DOHH2 (cell line): Measurements from ENCODE around the gene MDFI.

ENCODE experiments used
- H3F3A ChIP-seq: fragments of 200-600 bp; sonication (generic), shearing (Covaris generic); 2 replicates; pipeline ENCODE4 v1.6.0; 2016; ENCODE audit warnings: antibody characterized with exemption, mild to moderate bottlenecking; ENCODE audit not compliant: control insufficient read depth, insufficient read depth
- H3K27ac ChIP-seq: fragments of 200-600 bp; sonication (generic); 2 replicates; pipeline ENCODE4 v1.5.1; 2014; ENCODE audit warnings: low read depth, mild to moderate bottlenecking, low read length, moderate library complexity
- H3K27me3 ChIP-seq: fragments of 200-600 bp; sonication (generic); 2 replicates; pipeline ENCODE4 v1.6.1; 2014; ENCODE audit warnings: mild to moderate bottlenecking, low read length, mixed read lengths; ENCODE audit not compliant: control insufficient read depth
- H3K36me3 ChIP-seq: fragments of 200-600 bp; sonication (generic); 2 replicates; pipeline ENCODE4 v1.6.1; 2014; ENCODE audit warnings: mild to moderate bottlenecking, low read length, moderate library complexity, mixed read lengths; ENCODE audit not compliant: control insufficient read depth
- H3K4me1 ChIP-seq: fragments of 200-600 bp; sonication (generic); 2 replicates; pipeline ENCODE4 v1.6.1; 2014; ENCODE audit warnings: mild to moderate bottlenecking, low read length, mixed read lengths; ENCODE audit not compliant: control insufficient read depth
- H3K4me2 ChIP-seq: fragments of 200-600 bp; sonication (generic); 2 replicates; pipeline ENCODE4 v1.6.0; 2014; ENCODE audit warnings: mild to moderate bottlenecking, low read length, moderate library complexity
- H3K4me3 ChIP-seq: fragments of 200-600 bp; sonication (generic); 2 replicates; pipeline ENCODE4 v1.5.1; 2014; ENCODE audit warnings: mild to moderate bottlenecking, low read length, mixed read lengths
- H3K79me2 ChIP-seq: fragments of 200-600 bp; sonication (generic); 2 replicates; pipeline ENCODE4 v1.6.1; 2014; ENCODE audit warnings: mild to moderate bottlenecking, low read length, mixed read lengths; ENCODE audit not compliant: control insufficient read depth
- H3K9me2 ChIP-seq: fragments of 200-600 bp; sonication (generic); replicated peaks from 2 replicates; pipeline ENCODE4 v1.6.1; 2014; ENCODE audit warnings: mild to moderate bottlenecking, low read length, mixed read lengths; ENCODE audit not compliant: control insufficient read depth
- H3K9me3 ChIP-seq: fragments of 200-600 bp; sonication (generic); 2 replicates; pipeline ENCODE4 v1.6.1; 2014; ENCODE audit warnings: antibody characterized with exemption, low read length, mixed read lengths; ENCODE audit not compliant: control insufficient read depth, insufficient read depth
- H4K20me1 ChIP-seq: fragments of 200-600 bp; sonication (generic); 2 replicates; pipeline ENCODE4 v1.6.0; 2014; ENCODE audit warnings: low read depth, mild to moderate bottlenecking, antibody characterized with exemption, low read length, moderate library complexity; ENCODE audit not compliant: control insufficient read depth, insufficient read depth
- CTCF ChIP-seq: fragments of 200-600 bp; sonication (generic); IDR thresholded peaks from one replicate; pipeline ENCODE4 v1.5.1; 2014; ENCODE audit warnings: antibody characterized with exemption, mild to moderate bottlenecking, low read depth, low read length; ENCODE audit not compliant: poor library complexity, severe bottlenecking
- EZH2phosphoT487 ChIP-seq: fragments of 200-600 bp; sonication (generic); IDR thresholded peaks from 2 replicates; pipeline ENCODE4 v1.6.1; 2017; ENCODE audit warnings: borderline replicate concordance, mild to moderate bottlenecking, antibody characterized with exemption, low read length, moderate library complexity, mixed read lengths

Gene MDFI

DNA sequence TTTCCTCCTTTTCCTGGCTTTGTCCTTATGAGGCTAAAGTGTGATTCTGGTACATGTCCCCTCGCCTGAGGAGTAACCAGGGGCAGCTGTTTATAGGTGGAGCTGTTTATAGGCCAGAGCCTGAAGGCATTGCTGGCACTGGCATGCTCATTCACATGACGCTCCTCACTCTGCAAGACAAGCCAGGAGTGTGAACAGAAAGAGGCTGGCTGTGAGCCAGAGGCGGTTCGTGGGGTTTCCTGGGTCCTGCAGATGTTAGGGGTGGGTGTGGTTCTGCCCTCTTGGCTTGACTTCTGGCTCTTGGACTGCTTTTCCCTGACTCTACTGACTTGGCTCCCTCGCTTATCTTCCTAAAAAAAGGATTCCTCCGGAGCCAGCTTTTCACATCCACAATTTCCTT lies 12.8 kb upstream of the MDFI start:
- peaks cover 10% of the 10 kb centered on the region for H3K4me1 ChIP-seq
- H3F3A ChIP-seq, result no peaks in the 10 kb centered on the region
- no peaks in the 10 kb centered on the region for H3K79me2 ChIP-seq
- H3K27ac ChIP-seq, result no peak overlapping the region
- no peaks in the 10 kb centered on the region for H4K20me1 ChIP-seq
- H3K4me3 ChIP-seq, result no peak overlapping the region
- H3K9me3 ChIP-seq, result no peaks in the 10 kb centered on the region
- H3K27me3 ChIP-seq, result peaks cover 23% of the 10 kb centered on the region
- no peaks in the 10 kb centered on the region for H3K9me2 ChIP-seq
- no peaks in the 10 kb centered on the region for H3K36me3 ChIP-seq
- H3K4me2 ChIP-seq, result no peak overlapping the region
- no peak for TF ChIP-seq CTCF
- TF ChIP-seq EZH2phosphoT487, result no peak

DNA sequence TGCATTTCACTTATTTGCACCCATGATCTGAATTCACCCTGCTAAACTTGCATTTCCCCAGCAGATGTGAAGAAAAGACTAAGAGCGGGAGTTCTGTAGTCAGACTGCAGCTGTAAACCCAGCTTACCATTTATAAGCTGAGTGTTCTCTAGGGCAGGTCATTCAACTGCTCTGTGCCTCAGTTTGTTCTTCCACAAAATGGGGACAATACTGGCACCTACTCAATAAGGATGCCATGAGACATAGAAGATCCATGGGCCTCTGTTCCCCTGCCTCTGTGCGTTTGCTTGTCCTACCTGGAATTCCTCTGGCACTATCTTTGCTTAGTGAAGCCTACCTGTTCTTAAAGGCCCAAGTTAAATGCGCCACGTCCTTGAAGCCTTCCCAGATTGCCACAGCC lies 12.2 kb upstream of the MDFI start:
- TF ChIP-seq EZH2phosphoT487 (no peak), CTCF (no peak)
- Histone ChIP-seq H3K4me3 (no peak overlapping the region), H3K9me2 (no peaks in the 10 kb centered on the region), H3K36me3 (no peaks in the 10 kb centered on the region), H3K79me2 (no peaks in the 10 kb centered on the region), H3K27me3 (peaks cover 17% of the 10 kb centered on the region), H3K4me1 (peaks cover 10% of the 10 kb centered on the region), H3F3A (no peaks in the 10 kb centered on the region), H3K4me2 (no peak overlapping the region), H3K9me3 (no peaks in the 10 kb centered on the region), H4K20me1 (no peaks in the 10 kb centered on the region), H3K27ac (no peak overlapping the region)

- no peaks in the 10 kb centered on the region for H3K36me3 ChIP-seq
- no peak overlapping the region for H3K4me2 ChIP-seq
- H3K27ac ChIP-seq, result no peak overlapping the region
- H3K4me3 ChIP-seq, result no peak overlapping the region
- H3K9me3 ChIP-seq, result no peaks in the 10 kb centered on the region
- H3K79me2 ChIP-seq, result no peaks in the 10 kb centered on the region
- peaks cover 10% of the 10 kb centered on the region for H3K4me1 ChIP-seq
- H3K27me3 ChIP-seq, result peaks cover 14% of the 10 kb centered on the region
- no peaks in the 10 kb centered on the region for H3F3A ChIP-seq
- no peaks in the 10 kb centered on the region for H4K20me1 ChIP-seq
- TF ChIP-seq EZH2phosphoT487, result no peak
- no peak for TF ChIP-seq CTCF
- no peaks in the 10 kb centered on the region for H3K9me2 ChIP-seq
These were observed 11.4 kb upstream of the MDFI start for GRCh38 chr6:41626917-41627316.

- Histone ChIP-seq H3F3A (no peaks in the 10 kb centered on the region), H3K4me3 (no peak overlapping the region), H3K79me2 (no peaks in the 10 kb centered on the region), H3K9me3 (no peaks in the 10 kb centered on the region), H3K27ac (no peak overlapping the region), H3K36me3 (no peaks in the 10 kb centered on the region), H3K9me2 (no peaks in the 10 kb centered on the region), H4K20me1 (no peaks in the 10 kb centered on the region), H3K4me1 (peaks cover 10% of the 10 kb centered on the region), H3K27me3 (peaks cover 19% of the 10 kb centered on the region), H3K4me2 (no peak overlapping the region)
- TF ChIP-seq CTCF (no peak), EZH2phosphoT487 (no peak)
These were observed 9.1 kb upstream of the MDFI start for GRCh38 chr6:41629128-41629527.
